ENCODE results near the gene INTS14.
"Not testable (repeated sequence)": the region's sequence is repeated elsewhere in the genome, so short reads cannot be mapped to it uniquely, and the experiment has no call there.

The INTS14 gene

GRCh38 chr15:65630760-65631159 is 19.8 kb upstream of the INTS14 start:
- H3K9ac ChIP-seq (ENCODE audit: low read length in 2 of 2) = no peak overlapping the region
- no peak overlapping the region for H3K4me3 ChIP-seq (ENCODE audit: low read length in 2 of 2)
- peaks cover 2% of the 10 kb centered on the region in 2 donors for H3K36me3 ChIP-seq (ENCODE audit: control insufficient read depth in 2 of 2, insufficient read depth in 2 of 2, low read length in 2 of 2)
- H3K9me3 ChIP-seq (ENCODE audit: control insufficient read depth in 2 of 2, low read length in 2 of 2) = no peaks in the 10 kb centered on the region
- H3K4me1 ChIP-seq (ENCODE audit: control insufficient read depth, insufficient read depth, low read length) = no peaks in the 10 kb centered on the region
- H3K27me3 ChIP-seq (ENCODE audit: control insufficient read depth in 1 of 2, insufficient read depth in 2 of 2, low read length in 2 of 2) = no peaks in the 10 kb centered on the region
- no peak overlapping the region for H3K27ac ChIP-seq (ENCODE audit: low read length)

DNA sequence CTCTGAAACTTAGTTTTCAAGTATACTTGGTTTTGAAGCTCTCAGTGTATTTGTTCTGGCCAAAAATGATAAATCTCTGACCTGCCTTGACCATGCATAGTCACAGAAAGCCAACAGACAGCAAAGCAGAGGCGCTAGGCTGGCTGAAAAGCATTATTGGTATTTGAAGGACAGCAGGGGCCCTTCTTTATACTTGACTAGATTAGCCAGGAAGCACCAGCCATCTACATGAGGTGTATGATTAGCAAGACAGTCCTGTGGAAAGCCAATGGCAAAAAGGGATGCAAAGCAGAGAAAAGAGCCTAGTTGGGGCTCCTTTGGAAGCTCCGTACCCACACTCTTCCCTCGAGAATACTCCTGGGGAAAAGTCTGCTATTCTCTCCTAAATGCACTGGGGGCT is 18.6 kb upstream of the INTS14 start:
- Histone ChIP-seq H3K27me3 (ENCODE audit: control insufficient read depth in 1 of 2, insufficient read depth in 2 of 2, low read length in 2 of 2) (no peaks in the 10 kb centered on the region), H3K4me3 (ENCODE audit: low read length in 2 of 2) (no peak overlapping the region), H3K27ac (ENCODE audit: low read length) (no peak overlapping the region), H3K36me3 (ENCODE audit: control insufficient read depth in 2 of 2, insufficient read depth in 2 of 2, low read length in 2 of 2) (peaks cover 3% of the 10 kb centered on the region in 2 donors), H3K9me3 (ENCODE audit: control insufficient read depth in 2 of 2, low read length in 2 of 2) (no peaks in the 10 kb centered on the region), H3K4me1 (ENCODE audit: control insufficient read depth, insufficient read depth, low read length) (no peaks in the 10 kb centered on the region), H3K9ac (ENCODE audit: low read length in 2 of 2) (no peak overlapping the region)

DNA sequence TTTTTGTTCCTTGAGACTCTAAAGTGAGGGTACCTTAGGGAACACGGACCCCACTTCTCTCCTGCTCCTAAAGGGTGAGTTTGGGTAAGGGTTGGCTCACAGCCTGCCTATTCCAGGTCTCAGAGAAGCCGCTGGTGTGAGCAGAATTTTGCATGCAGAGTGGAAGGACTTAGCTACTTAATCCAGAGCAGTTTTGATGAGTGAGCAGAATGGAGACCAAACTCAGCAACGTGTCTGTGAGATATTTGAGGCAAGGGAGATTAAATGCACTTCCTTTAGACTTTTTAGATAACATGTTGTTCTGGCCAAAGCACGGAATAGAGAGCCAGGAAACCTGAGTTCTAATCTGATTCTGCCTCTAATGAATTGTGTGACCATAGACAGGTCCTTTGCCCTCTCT is 15.9 kb upstream of the INTS14 start:
- H3K9ac ChIP-seq (ENCODE audit: low read length in 2 of 2) = no peak overlapping the region
- no peaks in the 10 kb centered on the region for H3K4me1 ChIP-seq (ENCODE audit: control insufficient read depth, insufficient read depth, low read length)
- H3K27ac ChIP-seq (ENCODE audit: low read length) = no peak overlapping the region
- peaks cover 3% of the 10 kb centered on the region in 2 donors for H3K36me3 ChIP-seq (ENCODE audit: control insufficient read depth in 2 of 2, insufficient read depth in 2 of 2, low read length in 2 of 2)
- H3K9me3 ChIP-seq (ENCODE audit: control insufficient read depth in 2 of 2, low read length in 2 of 2) = no peaks in the 10 kb centered on the region
- H3K27me3 ChIP-seq (ENCODE audit: control insufficient read depth in 1 of 2, insufficient read depth in 2 of 2, low read length in 2 of 2) = no peaks in the 10 kb centered on the region
- H3K4me3 ChIP-seq (ENCODE audit: low read length in 2 of 2) = no peak overlapping the region

- no peak overlapping the region for H3K4me3 ChIP-seq (ENCODE audit: low read length in 2 of 2)
Measured at GRCh38 chr15:65623103-65623502, 12.2 kb upstream of the INTS14 start.

DNA sequence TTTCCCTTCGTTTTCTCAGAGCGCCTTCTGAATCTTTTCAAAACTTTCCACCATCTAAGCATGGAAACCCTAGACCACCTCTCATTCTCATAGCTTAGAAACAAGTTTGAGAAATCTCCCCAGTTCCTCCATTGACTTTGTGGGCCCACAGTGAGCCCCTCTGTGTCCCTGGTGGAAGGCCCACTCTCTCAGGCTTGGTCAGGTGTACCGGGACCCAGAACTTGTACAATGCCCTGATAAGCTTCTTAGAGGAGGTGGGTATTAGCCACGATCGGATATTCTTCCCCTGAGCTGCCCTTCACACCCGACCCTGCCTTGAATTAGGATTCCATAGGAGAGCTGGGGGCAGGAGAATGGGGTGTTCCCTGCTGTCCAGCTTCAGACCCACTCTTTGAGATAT is 10.7 kb upstream of the INTS14 start, which contains the start of gene SLC24A1:
SLC24A1 (plus strand) TSS at position 301 of the 400 bp plus-strand sequence. CDS start 2,143 bp downstream, outside the sequence.
- no peak within 1 kb of the TSS for H3K4me3 ChIP-seq (ENCODE audit: low read length in 2 of 2)
- peaks cover 3% of the 10 kb centered on the region in 2 donors for H3K36me3 ChIP-seq (ENCODE audit: control insufficient read depth in 2 of 2, insufficient read depth in 2 of 2, low read length in 2 of 2)
- no peak within 1 kb of the TSS for H3K9ac ChIP-seq (ENCODE audit: low read length in 2 of 2)
- no peaks in the 10 kb centered on the region for H3K4me1 ChIP-seq (ENCODE audit: control insufficient read depth, insufficient read depth, low read length)
- H3K27ac ChIP-seq (ENCODE audit: low read length) = no peak within 1 kb of the TSS
- no peaks in the 10 kb centered on the region for H3K27me3 ChIP-seq (ENCODE audit: control insufficient read depth in 1 of 2, insufficient read depth in 2 of 2, low read length in 2 of 2)
- no peaks in the 10 kb centered on the region for H3K9me3 ChIP-seq (ENCODE audit: control insufficient read depth in 2 of 2, low read length in 2 of 2)

More at GRCh38 chr15:65623103-65623502, 12.2 kb upstream of the INTS14 start:
- H3K27ac ChIP-seq (ENCODE audit: low read length) = no peak overlapping the region
- no peaks in the 10 kb centered on the region for H3K27me3 ChIP-seq (ENCODE audit: control insufficient read depth in 1 of 2, insufficient read depth in 2 of 2, low read length in 2 of 2)
- no peak overlapping the region for H3K9ac ChIP-seq (ENCODE audit: low read length in 2 of 2)
- no peaks in the 10 kb centered on the region for H3K9me3 ChIP-seq (ENCODE audit: control insufficient read depth in 2 of 2, low read length in 2 of 2)
- peaks cover 3% of the 10 kb centered on the region in 2 donors for H3K36me3 ChIP-seq (ENCODE audit: control insufficient read depth in 2 of 2, insufficient read depth in 2 of 2, low read length in 2 of 2)
- H3K4me1 ChIP-seq (ENCODE audit: control insufficient read depth, insufficient read depth, low read length) = no peaks in the 10 kb centered on the region

DNA sequence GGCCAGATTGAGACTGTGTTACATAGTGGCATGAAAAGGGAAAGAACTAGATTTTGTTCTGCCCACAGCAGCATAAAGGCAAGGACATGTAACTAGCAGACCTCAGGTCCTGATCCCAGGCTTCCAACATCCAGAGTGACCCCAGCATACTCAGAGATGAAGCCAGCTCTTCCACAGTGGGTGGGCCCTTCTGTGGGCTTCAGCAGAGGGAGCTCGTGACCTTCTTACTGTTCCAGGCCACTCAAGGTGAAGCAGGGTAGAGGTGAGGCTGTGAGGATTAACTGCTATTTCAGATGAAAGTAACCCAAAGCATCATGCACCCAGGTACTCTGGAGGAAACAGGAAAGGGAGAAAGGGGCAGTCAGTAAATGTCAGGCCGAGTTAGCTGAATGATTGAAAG is 9.9 kb upstream of the INTS14 start:
- H3K36me3 ChIP-seq (ENCODE audit: control insufficient read depth in 2 of 2, insufficient read depth in 2 of 2, low read length in 2 of 2) = peaks cover 2% of the 10 kb centered on the region in 2 donors
- H3K4me1 ChIP-seq (ENCODE audit: control insufficient read depth, insufficient read depth, low read length) = no peaks in the 10 kb centered on the region

DNA sequence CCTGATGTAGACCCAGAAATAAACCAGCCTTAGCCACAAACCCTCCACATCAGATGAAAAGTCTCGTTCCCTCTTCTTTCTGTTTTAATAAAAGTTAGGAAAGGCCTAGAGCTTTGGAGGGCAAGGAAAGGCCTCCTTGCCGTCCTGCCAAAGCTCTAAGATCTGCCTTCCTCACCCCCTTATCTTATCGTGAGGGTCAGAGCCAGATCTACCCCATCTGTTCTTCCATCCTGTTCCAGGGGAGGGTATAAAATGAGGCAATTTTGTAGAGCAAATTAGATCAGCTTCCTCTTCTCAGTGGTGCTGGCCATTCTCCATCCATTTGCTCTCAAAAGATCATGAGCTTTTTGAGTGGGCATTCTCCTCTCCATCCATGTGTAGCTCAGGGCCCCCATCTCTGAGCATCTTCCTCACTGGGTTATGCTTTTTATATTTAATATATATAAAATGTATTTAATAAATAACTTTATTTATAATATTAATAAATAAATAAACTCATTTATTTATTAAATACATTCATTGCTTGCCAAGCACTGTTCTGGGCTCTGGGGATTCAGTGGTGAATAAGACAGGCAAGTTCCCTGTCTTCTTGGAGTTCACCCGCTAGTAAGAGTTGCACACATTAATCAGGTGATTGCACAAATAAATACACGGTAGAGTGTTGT is 8.8 kb upstream of the INTS14 start:
- Histone ChIP-seq H3K36me3 (ENCODE audit: control insufficient read depth in 2 of 2, insufficient read depth in 2 of 2, low read length in 2 of 2) (no peaks in the 10 kb centered on the region), H3K27me3 (ENCODE audit: control insufficient read depth in 1 of 2, insufficient read depth in 2 of 2, low read length in 2 of 2) (no peaks in the 10 kb centered on the region), H3K4me1 (ENCODE audit: control insufficient read depth, insufficient read depth, low read length) (no peaks in the 10 kb centered on the region), H3K4me3 (ENCODE audit: low read length in 2 of 2) (no peak overlapping the region), H3K9ac (ENCODE audit: low read length in 2 of 2) (no peak overlapping the region), H3K27ac (ENCODE audit: low read length) (no peak overlapping the region), H3K9me3 (ENCODE audit: control insufficient read depth in 2 of 2, low read length in 2 of 2) (no peaks in the 10 kb centered on the region)

More for the DNA sequence above, 9.9 kb upstream of the INTS14 start:
- Histone ChIP-seq H3K27ac (ENCODE audit: low read length) (no peak overlapping the region), H3K4me3 (ENCODE audit: low read length in 2 of 2) (no peak overlapping the region), H3K9ac (ENCODE audit: low read length in 2 of 2) (no peak overlapping the region), H3K27me3 (ENCODE audit: control insufficient read depth in 1 of 2, insufficient read depth in 2 of 2, low read length in 2 of 2) (no peaks in the 10 kb centered on the region), H3K9me3 (ENCODE audit: control insufficient read depth in 2 of 2, low read length in 2 of 2) (no peaks in the 10 kb centered on the region)

GRCh38 chr15:65618560-65619109 is 7.7 kb upstream of the INTS14 start:
- H3K27ac ChIP-seq (ENCODE audit: low read length) = no peak overlapping the region
- H3K27me3 ChIP-seq (ENCODE audit: control insufficient read depth in 1 of 2, insufficient read depth in 2 of 2, low read length in 2 of 2) = no peaks in the 10 kb centered on the region
- no peak overlapping the region for H3K9ac ChIP-seq (ENCODE audit: low read length in 2 of 2)
- no peak overlapping the region for H3K4me3 ChIP-seq (ENCODE audit: low read length in 2 of 2)
- no peaks in the 10 kb centered on the region for H3K36me3 ChIP-seq (ENCODE audit: control insufficient read depth in 2 of 2, insufficient read depth in 2 of 2, low read length in 2 of 2)
- H3K9me3 ChIP-seq (ENCODE audit: control insufficient read depth in 2 of 2, low read length in 2 of 2) = no peaks in the 10 kb centered on the region
- no peaks in the 10 kb centered on the region for H3K4me1 ChIP-seq (ENCODE audit: control insufficient read depth, insufficient read depth, low read length)

- H3K27ac ChIP-seq (ENCODE audit: low read length); H3K9me3 ChIP-seq (ENCODE audit: control insufficient read depth in 2 of 2, low read length in 2 of 2); H3K36me3 ChIP-seq (ENCODE audit: control insufficient read depth in 2 of 2, insufficient read depth in 2 of 2, low read length in 2 of 2); H3K27me3 ChIP-seq (ENCODE audit: control insufficient read depth in 1 of 2, insufficient read depth in 2 of 2, low read length in 2 of 2); H3K9ac ChIP-seq (ENCODE audit: low read length in 2 of 2); H3K4me3 ChIP-seq (ENCODE audit: low read length in 2 of 2): not testable (repeated sequence)
- H3K4me1 ChIP-seq (ENCODE audit: control insufficient read depth, insufficient read depth, low read length) = peaks cover 10% of the 10 kb centered on the region
Measured at GRCh38 chr15:65615887-65616286, 5.0 kb upstream of the INTS14 start.

- no peak overlapping the region for H3K27ac ChIP-seq (ENCODE audit: low read length)
- H3K9ac ChIP-seq (ENCODE audit: low read length in 2 of 2) = no peak overlapping the region
- H3K4me3 ChIP-seq (ENCODE audit: low read length in 2 of 2) = no peak overlapping the region
- H3K4me1 ChIP-seq (ENCODE audit: control insufficient read depth, insufficient read depth, low read length) = peaks cover 26% of the 10 kb centered on the region
- no peaks in the 10 kb centered on the region for H3K9me3 ChIP-seq (ENCODE audit: control insufficient read depth in 2 of 2, low read length in 2 of 2)
- no peaks in the 10 kb centered on the region for H3K36me3 ChIP-seq (ENCODE audit: control insufficient read depth in 2 of 2, insufficient read depth in 2 of 2, low read length in 2 of 2)
- H3K27me3 ChIP-seq (ENCODE audit: control insufficient read depth in 1 of 2, insufficient read depth in 2 of 2, low read length in 2 of 2) = no peaks in the 10 kb centered on the region
Measured at GRCh38 chr15:65612949-65613744, 2.2 kb upstream of the INTS14 start.

- H3K27me3 ChIP-seq (ENCODE audit: control insufficient read depth in 1 of 2, insufficient read depth in 2 of 2, low read length in 2 of 2) = no peaks in the 10 kb centered on the region
- H3K4me3 ChIP-seq (ENCODE audit: low read length in 2 of 2) = no peak overlapping the region
- H3K27ac ChIP-seq (ENCODE audit: low read length) = peak overlapping the region; percentile 96
- H3K9ac ChIP-seq (ENCODE audit: low read length in 2 of 2) = peak overlapping the region in 1 of 2 donors; percentile 97
- H3K36me3 ChIP-seq (ENCODE audit: control insufficient read depth in 2 of 2, insufficient read depth in 2 of 2, low read length in 2 of 2) = no peaks in the 10 kb centered on the region
- peaks cover 26% of the 10 kb centered on the region for H3K4me1 ChIP-seq (ENCODE audit: control insufficient read depth, insufficient read depth, low read length)
- H3K9me3 ChIP-seq (ENCODE audit: control insufficient read depth in 2 of 2, low read length in 2 of 2) = no peaks in the 10 kb centered on the region
Measured at GRCh38 chr15:65612616-65612946, 1.6 kb upstream of the INTS14 start.

Data from stomach smooth muscle (tissue), 2 donors.